Uterus (tissue), 2 donors: Measurements from ENCODE around the gene EML1.

Experiments
- CTCF ChIP-seq, 4 experiments: fragments of 200-600 bp in 2 of 4; fragments of 450-650 bp in 2 of 4; sonication (generic) in 2 of 4; IDR thresholded peaks; one replicate each; pipeline ENCODE4 v1.5.1; 2016 to 2019; ENCODE audit warnings: antibody characterized with exemption in 4 of 4, mild to moderate bottlenecking in 2 of 4, moderate library complexity in 1 of 4
- POLR2A ChIP-seq, 2 donors: fragments of 450-650 bp; IDR thresholded peaks; one replicate each; pipeline ENCODE4 v1.6.1; 2016; ENCODE audit warnings: antibody characterized with exemption in 2 of 2, mild to moderate bottlenecking in 1 of 2, moderate library complexity in 1 of 2

GRCh38 chr14:99883866-99884650 lies 90.8 kb downstream of the EML1 start:
- TF ChIP-seq CTCF (IDR thresholded peaks at IDR 0.05) = no peak
- TF ChIP-seq POLR2A (IDR thresholded peaks at IDR 0.05) = no peak
